ENCODE data around the gene GTF3C5. TPM values are rescaled to one million over a fixed set of nuclear protein-coding genes. Genes with fewer than 3 reads are reported as not detected.

Gene GTF3C5
- total and polyA plus RNA-seq, 10 of the 15 experiments (the other 5 are each of a cell fraction or from before 2014, with no cell fraction given) = 2.2 to 81.1 (median 68.7) TPM

GRCh38 chr9:133056533-133056932, 25.7 kb downstream of the GTF3C5 start:
- intact Hi-C loops (cut with micrococcal nuclease; ENCODE audit: unreplicated experiment) = no loop called here
- no TSS peak for BruUV-seq (replicated peaks)
- no peaks in the 10 kb centered on the region for H4K20me1 ChIP-seq (ENCODE audit: control insufficient read depth, insufficient read depth)
- H3K4me1 ChIP-seq (ENCODE audit: control insufficient read depth, insufficient read depth, low read length) = peaks cover 27% of the 10 kb centered on the region
- H3K79me2 ChIP-seq (ENCODE audit: control insufficient read depth, insufficient read depth, low read length) = no peaks in the 10 kb centered on the region
- FAIRE-seq (no peak), DNase-seq (ENCODE audit: low read depth, low spot score) (no peak), ATAC-seq (no peak)
- ChIA-PET POLR2A (no interaction called here), SMC1A (ENCODE audit: uncharacterized antibody, unreplicated experiment) (no interaction called here), RAD21 (ENCODE audit: unreplicated experiment) (no interaction called here), CTCF (interaction anchor here (1.1 to 2.1 kb wide), 2 partner anchors 35 to 88 kb away, joined by 3 to 4 read pairs; no protein-coding TSS in a partner anchor)
- no peak overlapping the region for H2AFZ ChIP-seq (ENCODE audit: control insufficient read depth, low read depth, low read length)
- H3K9ac ChIP-seq (ENCODE audit: control insufficient read depth, insufficient read depth, low read length) = no peak overlapping the region
- peaks cover 10 to 30% of the 10 kb centered on the region in 2 experiments; a peak in 3 of 4 replicates for H3K36me3 ChIP-seq (ENCODE audit: control insufficient read depth in 2 of 2, insufficient read depth in 2 of 2, low read length in 1 of 2)
- WGBS (ENCODE audit: insufficient coverage, insufficient replicate concordance, low lambda C conversion rate, missing lambda C conversion rate) = 96% methylated on average over 13 of the region's 13 CpGs
- H3K4me2 ChIP-seq (ENCODE audit: control insufficient read depth, insufficient read depth) = no peak overlapping the region
- no peak overlapping the region for H3K27ac ChIP-seq (ENCODE audit: control insufficient read depth, insufficient read depth)
- in situ Hi-C loops (cut with MboI) = no loop called here
- H3K27me3 ChIP-seq (replicated peaks in 1 of 2; ENCODE audit: control insufficient read depth in 2 of 2, insufficient read depth in 2 of 2, low read length in 1 of 2) = no peaks in the 10 kb centered on the region
- H3K4me3 ChIP-seq = no peak overlapping the region
- H3K9me3 ChIP-seq (replicated peaks; ENCODE audit: control insufficient read depth, insufficient read depth, low read length) = no peaks in the 10 kb centered on the region
- TF ChIP-seq, protein P1, sequence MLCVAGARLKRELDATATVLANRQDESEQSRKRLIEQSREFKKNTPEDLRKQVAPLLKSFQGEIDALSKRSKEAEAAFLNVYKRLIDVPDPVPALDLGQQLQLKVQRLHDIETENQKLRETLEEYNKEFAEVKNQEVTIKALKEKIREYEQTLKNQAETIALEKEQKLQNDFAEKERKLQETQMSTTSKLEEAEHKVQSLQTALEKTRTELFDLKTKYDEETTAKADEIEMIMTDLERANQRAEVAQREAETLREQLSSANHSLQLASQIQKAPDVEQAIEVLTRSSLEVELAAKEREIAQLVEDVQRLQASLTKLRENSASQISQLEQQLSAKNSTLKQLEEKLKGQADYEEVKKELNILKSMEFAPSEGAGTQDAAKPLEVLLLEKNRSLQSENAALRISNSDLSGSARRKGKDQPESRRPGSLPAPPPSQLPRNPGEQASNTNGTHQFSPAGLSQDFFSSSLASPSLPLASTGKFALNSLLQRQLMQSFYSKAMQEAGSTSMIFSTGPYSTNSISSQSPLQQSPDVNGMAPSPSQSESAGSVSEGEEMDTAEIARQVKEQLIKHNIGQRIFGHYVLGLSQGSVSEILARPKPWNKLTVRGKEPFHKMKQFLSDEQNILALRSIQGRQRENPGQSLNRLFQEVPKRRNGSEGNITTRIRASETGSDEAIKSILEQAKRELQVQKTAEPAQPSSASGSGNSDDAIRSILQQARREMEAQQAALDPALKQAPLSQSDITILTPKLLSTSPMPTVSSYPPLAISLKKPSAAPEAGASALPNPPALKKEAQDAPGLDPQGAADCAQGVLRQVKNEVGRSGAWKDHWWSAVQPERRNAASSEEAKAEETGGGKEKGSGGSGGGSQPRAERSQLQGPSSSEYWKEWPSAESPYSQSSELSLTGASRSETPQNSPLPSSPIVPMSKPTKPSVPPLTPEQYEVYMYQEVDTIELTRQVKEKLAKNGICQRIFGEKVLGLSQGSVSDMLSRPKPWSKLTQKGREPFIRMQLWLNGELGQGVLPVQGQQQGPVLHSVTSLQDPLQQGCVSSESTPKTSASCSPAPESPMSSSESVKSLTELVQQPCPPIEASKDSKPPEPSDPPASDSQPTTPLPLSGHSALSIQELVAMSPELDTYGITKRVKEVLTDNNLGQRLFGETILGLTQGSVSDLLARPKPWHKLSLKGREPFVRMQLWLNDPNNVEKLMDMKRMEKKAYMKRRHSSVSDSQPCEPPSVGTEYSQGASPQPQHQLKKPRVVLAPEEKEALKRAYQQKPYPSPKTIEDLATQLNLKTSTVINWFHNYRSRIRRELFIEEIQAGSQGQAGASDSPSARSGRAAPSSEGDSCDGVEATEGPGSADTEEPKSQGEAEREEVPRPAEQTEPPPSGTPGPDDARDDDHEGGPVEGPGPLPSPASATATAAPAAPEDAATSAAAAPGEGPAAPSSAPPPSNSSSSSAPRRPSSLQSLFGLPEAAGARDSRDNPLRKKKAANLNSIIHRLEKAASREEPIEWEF (IDR thresholded peaks at IDR 0.05; ENCODE audit: insufficient replicate concordance, low read depth, low read length) = no peak
- TF ChIP-seq NFYB (IDR thresholded peaks at IDR 0.05; ENCODE audit: insufficient read depth, low read depth, low read length) (no peak), ASH2L (IDR thresholded peaks at IDR 0.05; ENCODE audit: borderline replicate concordance, low read depth) (no peak), SPI1 (IDR thresholded peaks at IDR 0.05; ENCODE audit: borderline replicate concordance, insufficient read depth, low read depth, low read length) (no peak), SREBF2 (IDR thresholded peaks at IDR 0.05; ENCODE audit: low read length) (no peak), KAT2A (conservative IDR thresholded peaks at IDR 0.05; ENCODE audit: control insufficient read depth, low read depth, low read length) (no peak), CBFB (IDR thresholded peaks at IDR 0.05; ENCODE audit: low read depth) (no peak), USF1 (IDR thresholded peaks at IDR 0.05; ENCODE audit: borderline replicate concordance, extremely low read length, insufficient read depth, low read depth, low read length) (no peak), EGR1 (IDR thresholded peaks at IDR 0.05; ENCODE audit: borderline replicate concordance in 1 of 2, low read depth in 2 of 2, low read length in 2 of 2) (no peak), REST (IDR thresholded peaks at IDR 0.05; ENCODE audit: low read depth, low read length) (no peak), STAT3 (IDR thresholded peaks at IDR 0.05; ENCODE audit: low read depth, low read length) (no peak), RCOR1 (conservative IDR thresholded peaks at IDR 0.05; ENCODE audit: low read depth, low read length) (no peak)
- TF ChIP-seq, protein P2, sequence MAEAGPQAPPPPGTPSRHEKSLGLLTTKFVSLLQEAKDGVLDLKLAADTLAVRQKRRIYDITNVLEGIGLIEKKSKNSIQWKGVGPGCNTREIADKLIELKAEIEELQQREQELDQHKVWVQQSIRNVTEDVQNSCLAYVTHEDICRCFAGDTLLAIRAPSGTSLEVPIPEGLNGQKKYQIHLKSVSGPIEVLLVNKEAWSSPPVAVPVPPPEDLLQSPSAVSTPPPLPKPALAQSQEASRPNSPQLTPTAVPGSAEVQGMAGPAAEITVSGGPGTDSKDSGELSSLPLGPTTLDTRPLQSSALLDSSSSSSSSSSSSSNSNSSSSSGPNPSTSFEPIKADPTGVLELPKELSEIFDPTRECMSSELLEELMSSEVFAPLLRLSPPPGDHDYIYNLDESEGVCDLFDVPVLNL (IDR thresholded peaks at IDR 0.05; ENCODE audit: low read depth, low read length) = no peak
